ENCODE results near the gene CSAD.
"Not testable (repeated sequence)": the region's sequence is repeated elsewhere in the genome, so short reads cannot be mapped to it uniquely, and the experiment has no call there.

DNA sequence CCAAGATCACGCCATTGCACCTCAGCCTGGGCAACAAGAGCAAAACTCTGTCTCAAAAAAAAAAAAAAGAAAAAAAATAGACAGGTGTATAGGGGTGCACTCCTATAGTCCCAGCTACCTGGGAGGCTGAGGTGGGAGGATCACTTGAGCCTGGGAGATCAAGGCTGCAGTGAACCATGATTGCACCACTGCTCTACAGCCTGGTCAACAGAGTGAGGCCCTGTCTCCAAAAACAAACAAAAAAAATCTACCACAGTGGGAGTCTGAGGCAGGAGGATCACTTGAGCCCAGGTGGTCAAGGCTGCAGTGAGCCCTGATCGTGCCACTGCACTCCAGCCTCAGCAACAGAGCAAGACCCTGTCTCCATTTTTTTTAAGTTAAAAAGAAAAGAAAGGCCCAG, 17.7 kb downstream of the CSAD start:
- not testable (repeated sequence) for TF ChIP-seq BHLHE40 (IDR thresholded peaks at IDR 0.05; ENCODE audit: borderline replicate concordance); NFRKB (IDR thresholded peaks at IDR 0.05); ARNT (IDR thresholded peaks at IDR 0.05); ELF4 (IDR thresholded peaks at IDR 0.05); FOXM1 (IDR thresholded peaks at IDR 0.05; ENCODE audit: borderline replicate concordance); SP1 (IDR thresholded peaks at IDR 0.05); FOXK2 (IDR thresholded peaks at IDR 0.05); FOXA1 (IDR thresholded peaks at IDR 0.05); LEF1 (IDR thresholded peaks at IDR 0.05; ENCODE audit: borderline replicate concordance); L3MBTL2 (conservative IDR thresholded peaks at IDR 0.05); CTBP1 (IDR thresholded peaks at IDR 0.05; ENCODE audit: borderline replicate concordance); SUZ12 (IDR thresholded peaks at IDR 0.05)
- TF ChIP-seq, protein P1, sequence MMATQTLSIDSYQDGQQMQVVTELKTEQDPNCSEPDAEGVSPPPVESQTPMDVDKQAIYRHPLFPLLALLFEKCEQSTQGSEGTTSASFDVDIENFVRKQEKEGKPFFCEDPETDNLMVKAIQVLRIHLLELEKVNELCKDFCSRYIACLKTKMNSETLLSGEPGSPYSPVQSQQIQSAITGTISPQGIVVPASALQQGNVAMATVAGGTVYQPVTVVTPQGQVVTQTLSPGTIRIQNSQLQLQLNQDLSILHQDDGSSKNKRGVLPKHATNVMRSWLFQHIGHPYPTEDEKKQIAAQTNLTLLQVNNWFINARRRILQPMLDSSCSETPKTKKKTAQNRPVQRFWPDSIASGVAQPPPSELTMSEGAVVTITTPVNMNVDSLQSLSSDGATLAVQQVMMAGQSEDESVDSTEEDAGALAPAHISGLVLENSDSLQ (IDR thresholded peaks at IDR 0.05): not testable (repeated sequence)

All from HEK293T (cell line).